ENCODE data around the gene ARRDC1. TPM values are rescaled to one million over a fixed set of nuclear protein-coding genes. Genes with fewer than 3 reads are reported as not detected.
A peak's percentile ranks its signal among the peaks of the same experiment; 100 is the strongest.

Gene ARRDC1
- total RNA-seq, 2 experiments from 2014 or later = 29.0 TPM

- H3K4me3 Mint-ChIP-seq = peak overlapping the region; percentile 84
- H3K36me3 Mint-ChIP-seq (ENCODE audit: low read depth) = peaks cover 24% of the 10 kb centered on the region
- no peak overlapping the region for H3K27ac Mint-ChIP-seq
- intact Hi-C loops (cut with micrococcal nuclease) = no loop called here
- CTCF ChIA-PET = interaction anchor here (1.3 to 2.6 kb wide), 4 partner anchors 9 to 32 kb away, joined by 3 to 20 read pairs (median 9); partner anchors contain the start of gene DPH7
- H3K9me3 Mint-ChIP-seq = no peaks in the 10 kb centered on the region
- H3K27me3 Mint-ChIP-seq = no peaks in the 10 kb centered on the region
- TF ChIP-seq CTCF (IDR thresholded peaks at IDR 0.05) = no peak
- H3K4me1 Mint-ChIP-seq (ENCODE audit: low read depth) = peaks cover 25% of the 10 kb centered on the region
- DNase-seq (peak; percentile 26), ATAC-seq (peak; percentile 2)
- POLR2A ChIA-PET = interaction anchor here (0.9 to 5.0 kb wide), 2 partner anchors 10 to 37 kb away, joined by 3 to 33 read pairs; partner anchors contain the start of gene DPH7
Measured at GRCh38 chr9:137589441-137590122, 15.9 kb upstream of the ARRDC1 start.

- ChIA-PET POLR2A (interaction anchor here (2.0 to 5.0 kb wide), 3 partner anchors 10 to 32 kb away, joined by 7 to 33 read pairs (median 9); partner anchors contain the start of gene DPH7), CTCF (interaction anchor here (1.2 to 1.8 kb wide), 2 partner anchors 8 to 10 kb away, joined by 3 to 5 read pairs; no protein-coding TSS in a partner anchor)
- no peak for TF ChIP-seq CTCF (IDR thresholded peaks at IDR 0.05)
- peaks cover 21% of the 10 kb centered on the region for H3K36me3 Mint-ChIP-seq (ENCODE audit: low read depth)
- H3K27ac Mint-ChIP-seq = no peak overlapping the region
- H3K4me1 Mint-ChIP-seq (ENCODE audit: low read depth) = peaks cover 23% of the 10 kb centered on the region
- no peaks in the 10 kb centered on the region for H3K27me3 Mint-ChIP-seq
- no peaks in the 10 kb centered on the region for H3K9me3 Mint-ChIP-seq
- peak; percentile 31 for ATAC-seq
- H3K4me3 Mint-ChIP-seq = no peak overlapping the region
- no peak for DNase-seq
- intact Hi-C loops (cut with micrococcal nuclease) = no loop called here
Measured at GRCh38 chr9:137590123-137590468, 15.4 kb upstream of the ARRDC1 start.

GRCh38 chr9:137590469-137591383, 14.8 kb upstream of the ARRDC1 start, which contains the start of gene ZMYND19:
Gene ZMYND19 (minus strand): TSS chr9:137590512. CDS start chr9:137590263, 249 bp downstream.
- Mint-ChIP-seq H3K27me3 (no peaks in the 10 kb centered on the region), H3K4me1 (ENCODE audit: low read depth) (peaks cover 23% of the 10 kb centered on the region), H3K27ac (peak within 1 kb of the TSS; percentile 94), H3K36me3 (ENCODE audit: low read depth) (peaks cover 21% of the 10 kb centered on the region), H3K4me3 (peak within 1 kb of the TSS; percentile 91), H3K9me3 (no peaks in the 10 kb centered on the region)
- CTCF ChIA-PET = interaction anchor here (1.1 to 1.8 kb wide), 4 partner anchors 9 to 39 kb away, joined by 3 to 5 read pairs (median 4); partner anchors contain the start of genes DPH7 and MRPL41
- ATAC-seq = peak; percentile 98
- POLR2A ChIA-PET = interaction anchor here (2.0 to 5.0 kb wide), 3 partner anchors 11 to 31 kb away, joined by 7 to 33 read pairs (median 9); partner anchors contain the start of gene DPH7
- TF ChIP-seq CTCF (IDR thresholded peaks at IDR 0.05) = peak; percentile 3
- intact Hi-C loops (cut with micrococcal nuclease) = no loop called here
- peak; percentile 85 for DNase-seq

GRCh38 chr9:137592767-137593166, 12.7 kb upstream of the ARRDC1 start:
- ATAC-seq (no peak), DNase-seq (no peak)
- no peaks in the 10 kb centered on the region for H3K27me3 Mint-ChIP-seq
- no peak overlapping the region for H3K4me3 Mint-ChIP-seq
- H3K9me3 Mint-ChIP-seq = no peaks in the 10 kb centered on the region
- CTCF ChIA-PET = interaction anchor here (1.3 kb wide), 1 partner anchor 12 kb away, joined by 3 read pairs; no protein-coding TSS in a partner anchor
- TF ChIP-seq CTCF (IDR thresholded peaks at IDR 0.05) = no peak
- no peak overlapping the region for H3K27ac Mint-ChIP-seq
- H3K36me3 Mint-ChIP-seq (ENCODE audit: low read depth) = peaks cover 10% of the 10 kb centered on the region
- POLR2A ChIA-PET = interaction anchor here (1.3 to 3.0 kb wide), 2 partner anchors 11 to 35 kb away, joined by 3 to 7 read pairs; no protein-coding TSS in a partner anchor
- intact Hi-C loops (cut with micrococcal nuclease) = no loop called here
- H3K4me1 Mint-ChIP-seq (ENCODE audit: low read depth) = peaks cover 22% of the 10 kb centered on the region
